Measurements from ENCODE around the gene TTC4.

TTC4 gene

DNA sequence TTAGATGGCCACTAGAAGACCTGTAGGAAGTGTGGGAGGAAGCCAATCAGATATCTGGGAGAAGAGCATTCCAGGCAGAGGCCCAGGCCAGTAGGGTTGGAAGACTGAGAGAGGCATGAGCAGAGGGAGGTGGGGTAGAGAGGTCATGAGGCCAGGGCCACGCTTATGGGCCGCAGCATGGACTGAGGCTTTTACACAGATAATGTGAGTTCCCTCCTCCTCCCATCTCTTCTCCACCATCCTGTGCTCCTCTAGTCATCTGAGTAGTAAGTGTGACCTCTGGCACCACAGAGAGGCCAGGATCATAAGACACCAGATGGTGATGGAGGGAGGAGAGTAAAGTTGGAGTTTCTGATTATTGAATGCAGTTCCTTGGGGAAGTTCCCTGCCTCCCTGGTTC is 68.4 kb downstream of the TTC4 start:
- no peak for DNase-seq (ENCODE audit: low read depth)

- DNase-seq (ENCODE audit: low read depth) = no peak
Observed at GRCh38 chr1:54786778-54787177, 71.1 kb downstream of the TTC4 start.

DNA sequence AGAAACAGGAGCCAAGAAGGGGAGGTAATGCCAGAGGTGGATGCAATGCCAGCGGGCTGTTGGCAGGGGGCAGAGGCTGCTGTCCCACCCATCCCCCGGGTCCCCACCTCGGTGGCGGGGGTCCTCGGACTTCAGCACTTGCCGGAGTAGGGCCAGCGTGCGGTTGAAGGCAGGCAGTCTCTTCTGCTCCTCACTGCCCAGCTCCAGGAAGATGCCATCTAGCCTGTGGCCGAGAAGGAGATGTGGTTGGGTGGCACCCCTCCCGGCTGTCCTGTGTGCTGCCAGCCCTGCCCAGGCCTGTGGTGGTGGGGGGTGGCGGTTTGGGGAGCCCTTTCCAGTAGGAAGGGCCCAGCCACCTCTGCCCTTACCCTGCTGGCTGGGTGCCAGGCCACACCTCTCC is 71.9 kb downstream of the TTC4 start:
- DNase-seq (ENCODE audit: low read depth) = no peak

DNA sequence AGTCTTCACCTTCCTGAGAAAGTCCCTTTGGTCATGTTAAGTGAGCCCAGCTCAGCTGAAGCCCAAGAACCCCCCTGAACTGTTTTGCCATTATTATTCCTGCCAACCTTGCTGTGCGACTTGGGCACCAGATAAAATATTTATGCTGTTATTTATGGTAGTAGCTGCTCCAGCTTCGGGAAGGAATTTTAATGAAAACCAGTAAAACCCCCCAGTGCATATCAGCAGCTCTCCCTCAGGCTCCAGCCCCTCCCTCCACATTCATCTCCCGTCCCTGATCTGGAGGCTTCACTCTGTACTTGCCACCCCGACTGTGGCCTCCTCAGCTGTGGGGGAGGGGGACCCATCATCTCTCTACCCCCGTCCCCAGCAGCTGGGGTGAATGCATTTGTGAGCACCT is 72.8 kb downstream of the TTC4 start:
- DNase-seq (ENCODE audit: low read depth) = no peak

GRCh38 chr1:54791880-54792522 is 76.3 kb downstream of the TTC4 start:
- DNase-seq (ENCODE audit: low read depth) = peak; percentile 45

Data from activated T-cell treated with anti-CD3 and anti-CD28 coated beads for 24 hours (primary cell).